PC-9 (cell line): ENCODE measurements around the gene TIAM2. TPM values are rescaled to one million over a fixed set of nuclear protein-coding genes. Genes with fewer than 3 reads are reported as not detected.

Source experiments
- BruUV-seq: library from RNA; stranded (reverse); fragments of 400-500 nt; replicated peaks from 2 replicates; lab custom pipeline; 2021; lab: Mats Ljungman, UMichigan
- CTCF ChIA-PET: fragments of 300-600 bp; sonication (Branson Sonifier 250); formaldehyde crosslinking; loops from one replicate; lab custom pipeline; 2022; ENCODE audit warnings: antibody characterized with exemption; lab: Charles Lee
- POLR2A ChIA-PET: fragments of 300-600 bp; sonication (Branson Sonifier 250); formaldehyde crosslinking; loops from one replicate; lab custom pipeline; 2022; ENCODE audit warnings: antibody characterized with exemption; ENCODE audit not compliant: unreplicated experiment; lab: Charles Lee
- DNase-seq, 2 experiments: peaks; one replicate each; pipeline versions ENCODE4 v3.0.0 to v3.0.0-alpha.2; 2015 to 2022; ENCODE audit warnings: mixed read lengths in 1 of 2
- H2AFZ ChIP-seq: fragments of 200-600 bp; sonication (generic); 2 replicates; pipeline ENCODE4 v1.8.1; 2017; ENCODE audit warnings: antibody characterized with exemption
- H3F3A ChIP-seq: fragments of 200-600 bp; sonication (generic); 2 replicates; pipeline ENCODE4 v1.8.1; 2017; ENCODE audit warnings: antibody characterized with exemption, mild to moderate bottlenecking, low read depth; ENCODE audit not compliant: insufficient read depth
- H3K27ac ChIP-seq: fragments of 200-600 bp; sonication (generic); 2 replicates; pipeline ENCODE4 v1.6.1; 2016; ENCODE audit warnings: mixed run types
- H3K27me3 ChIP-seq: fragments of 200-600 bp; sonication (generic); 2 replicates; pipeline ENCODE4 v1.6.1; 2016; ENCODE audit warnings: low read depth, mixed run types; ENCODE audit not compliant: insufficient read depth
- H3K36me3 ChIP-seq: fragments of 200-600 bp; sonication (generic); 2 replicates; pipeline ENCODE4 v1.6.1; 2016; ENCODE audit warnings: low read depth, mixed run types
- H3K4me1 ChIP-seq: fragments of 200-600 bp; sonication (generic); replicated peaks from 2 replicates; pipeline ENCODE4 v1.6.1; 2016; ENCODE audit warnings: mixed run types; ENCODE audit not compliant: insufficient read depth
- H3K4me2 ChIP-seq: fragments of 200-600 bp; sonication (generic); 2 replicates; pipeline ENCODE4 v1.6.1; 2017; ENCODE audit warnings: mixed run types
- H3K4me3 ChIP-seq: fragments of 200-600 bp; sonication (generic); 2 replicates; pipeline ENCODE4 v1.6.1; 2016; ENCODE audit warnings: mixed run types
- H3K79me2 ChIP-seq: fragments of 200-600 bp; sonication (generic); 2 replicates; pipeline ENCODE4 v1.6.1; 2017; ENCODE audit warnings: low read depth, mixed run types
- H3K9me2 ChIP-seq: fragments of 200-600 bp; sonication (generic); 2 replicates; pipeline ENCODE4 v1.8.1; 2017; ENCODE audit warnings: mild to moderate bottlenecking; ENCODE audit not compliant: insufficient read depth
- H3K9me3 ChIP-seq: fragments of 200-600 bp; sonication (generic); 2 replicates; pipeline ENCODE4 v1.8.1; 2016; ENCODE audit warnings: low read depth; ENCODE audit not compliant: insufficient read depth
- H4K20me1 ChIP-seq: fragments of 200-600 bp; sonication (generic); 2 replicates; pipeline ENCODE4 v1.8.1; 2017; ENCODE audit not compliant: insufficient read depth
- CTCF ChIP-seq: fragments of 200-600 bp; sonication (generic); conservative IDR thresholded peaks from 2 replicates; pipeline ENCODE4 v1.6.1; 2017; ENCODE audit warnings: mixed run types, antibody characterized with exemption, mild to moderate bottlenecking, moderate library complexity
- EZH2 ChIP-seq: fragments of 200-600 bp; sonication (generic); IDR thresholded peaks from 2 replicates; pipeline ENCODE4 v1.8.0; 2017; ENCODE audit warnings: antibody characterized with exemption, low read depth
- intact Hi-C: fragments of 100-400 bp; cut with micrococcal nuclease; formaldehyde crosslinking; loops from one replicate; pipeline ENCODE4 v1.10.0; 2022; ENCODE audit not compliant: unreplicated experiment
- total RNA-seq: library from RNA; stranded (reverse); gene quantifications from 2 replicates; pipeline ENCODE4 v1.2.3, GENCODE V29; 2021

TIAM2 gene
- total RNA-seq, 1 experiment from 2014 or later: 11.4 TPM

- Histone ChIP-seq H4K20me1 (no peaks in the 10 kb centered on the region), H3K79me2 (no peaks in the 10 kb centered on the region), H3F3A (0 out of 2 replicates have a peak, but pooled peaks cover 3% of the 10 kb centered on the region), H3K4me3 (no peak overlapping the region), H2AFZ (no peak overlapping the region), H3K9me3 (no peaks in the 10 kb centered on the region), H3K9me2 (no peaks in the 10 kb centered on the region), H3K27ac (no peak overlapping the region), H3K27me3 (no peaks in the 10 kb centered on the region), H3K4me2 (no peak overlapping the region), H3K4me1 (0 out of 2 replicates have a peak, but pooled peaks cover 5% of the 10 kb centered on the region), H3K36me3 (no peaks in the 10 kb centered on the region)
- ChIA-PET CTCF (no interaction called here), POLR2A (no interaction called here)
- no peak for DNase-seq
- no peak for TF ChIP-seq EZH2
- TF ChIP-seq CTCF: no peak
- no TSS peak for BruUV-seq
- intact Hi-C loops: no loop called here
Observed at GRCh38 chr6:155004576-155005372, 9.7 kb downstream of the TIAM2 start.

- Histone ChIP-seq H3K9me2 (no peaks in the 10 kb centered on the region), H3K9me3 (no peaks in the 10 kb centered on the region), H3K4me3 (no peak overlapping the region), H3K4me2 (no peak overlapping the region), H2AFZ (no peak overlapping the region), H4K20me1 (no peaks in the 10 kb centered on the region), H3K36me3 (no peaks in the 10 kb centered on the region), H3K79me2 (no peaks in the 10 kb centered on the region), H3K4me1 (no peaks in the 10 kb centered on the region), H3K27ac (no peak overlapping the region), H3F3A (no peaks in the 10 kb centered on the region), H3K27me3 (no peaks in the 10 kb centered on the region)
- ChIA-PET CTCF (no interaction called here), POLR2A (no interaction called here)
- no TSS peak for BruUV-seq
- DNase-seq: no peak
- intact Hi-C loops: no loop called here
- TF ChIP-seq EZH2: no peak
- no peak for TF ChIP-seq CTCF
Observed at GRCh38 chr6:155008625-155009024, 13.5 kb downstream of the TIAM2 start.

GRCh38 chr6:155010940-155011339 is 15.8 kb downstream of the TIAM2 start:
- H3K4me2 ChIP-seq: no peak overlapping the region
- DNase-seq: no peak
- no peaks in the 10 kb centered on the region for H4K20me1 ChIP-seq
- no peak overlapping the region for H2AFZ ChIP-seq
- BruUV-seq: no TSS peak
- H3K36me3 ChIP-seq: no peaks in the 10 kb centered on the region
- ChIA-PET POLR2A (no interaction called here), CTCF (no interaction called here)
- intact Hi-C loops: no loop called here
- H3K9me3 ChIP-seq: no peaks in the 10 kb centered on the region
- no peaks in the 10 kb centered on the region for H3K79me2 ChIP-seq
- H3K27ac ChIP-seq: no peak overlapping the region
- peaks cover 16% of the 10 kb centered on the region for H3K4me1 ChIP-seq
- H3K9me2 ChIP-seq: no peaks in the 10 kb centered on the region
- H3K27me3 ChIP-seq: no peaks in the 10 kb centered on the region
- no peak overlapping the region for H3K4me3 ChIP-seq
- TF ChIP-seq EZH2 (no peak), CTCF (no peak)
- peaks cover 6% of the 10 kb centered on the region; the same call in 1 of the 2 replicates for H3F3A ChIP-seq
